Measurements from ENCODE around the gene MYH2.

GRCh38 chr17:10557422-10557821 lies 8.0 kb upstream of the MYH2 start:
- no peak for TF ChIP-seq POLR2AphosphoS5 (IDR thresholded peaks at IDR 0.05)
- no peak for TF ChIP-seq POLR2A (IDR thresholded peaks at IDR 0.05)
